Measurements from ENCODE around the gene USE1.

The USE1 gene

GRCh38 chr19:17202249-17202648 is 12.9 kb upstream of the USE1 start:
- DNase-seq (ENCODE audit: insufficient read length, low spot score) = no peak
- peak; percentile 61 for FAIRE-seq
- no peak for TF ChIP-seq PAX5 (IDR thresholded peaks at IDR 0.05; ENCODE audit: insufficient read depth, low read length, severe bottlenecking)
- TF ChIP-seq POLR2A (IDR thresholded peaks at IDR 0.05; ENCODE audit: low read depth, low read length) = peak; percentile 31; the same call in 1 of the 2 replicates

- DNase-seq (ENCODE audit: insufficient read length, low spot score) (no peak), FAIRE-seq (no peak)
- TF ChIP-seq PAX5 (IDR thresholded peaks at IDR 0.05; ENCODE audit: insufficient read depth, low read length, severe bottlenecking) (no peak), POLR2AphosphoS5 (IDR thresholded peaks at IDR 0.05; ENCODE audit: low read depth, low read length) (no peak), POLR2A (IDR thresholded peaks at IDR 0.05; ENCODE audit: low read depth, low read length) (no peak), SPI1 (IDR thresholded peaks at IDR 0.05; ENCODE audit: low read depth, low read length) (no peak), TAF1 (IDR thresholded peaks at IDR 0.05; ENCODE audit: low read depth, low read length) (no peak), POU2F2 (IDR thresholded peaks at IDR 0.05; ENCODE audit: low read depth, low read length) (no peak)
Observed at GRCh38 chr19:17202713-17203112, 12.4 kb upstream of the USE1 start.

GRCh38 chr19:17205237-17206140 is 9.7 kb upstream of the USE1 start:
- FAIRE-seq (peak; percentile 33), DNase-seq (ENCODE audit: insufficient read length, low spot score) (peak; percentile 67)

GRCh38 chr19:17206736-17207581 is 8.2 kb upstream of the USE1 start:
- TF ChIP-seq POLR2A (IDR thresholded peaks at IDR 0.05; ENCODE audit: low read depth, low read length) = no peak
- no peak for TF ChIP-seq TAF1 (IDR thresholded peaks at IDR 0.05; ENCODE audit: low read depth, low read length)
- TF ChIP-seq POLR2AphosphoS5 (IDR thresholded peaks at IDR 0.05; ENCODE audit: low read depth, low read length) = no peak
- TF ChIP-seq SPI1 (IDR thresholded peaks at IDR 0.05; ENCODE audit: low read depth, low read length) = no peak
- no peak for FAIRE-seq
- DNase-seq (ENCODE audit: insufficient read length, low spot score) = no peak

More at GRCh38 chr19:17205237-17206140, 9.7 kb upstream of the USE1 start:
- no peak for TF ChIP-seq POU2F2 (IDR thresholded peaks at IDR 0.05; ENCODE audit: low read depth, low read length)
- TF ChIP-seq POLR2AphosphoS5 (IDR thresholded peaks at IDR 0.05; ENCODE audit: low read depth, low read length) = 0 out of 2 replicates have a peak, but pooled peaks have one; percentile 26
- no peak for TF ChIP-seq PAX5 (IDR thresholded peaks at IDR 0.05; ENCODE audit: insufficient read depth, low read length, severe bottlenecking)
- TF ChIP-seq SPI1 (IDR thresholded peaks at IDR 0.05; ENCODE audit: low read depth, low read length) = no peak
- TF ChIP-seq POLR2A (IDR thresholded peaks at IDR 0.05; ENCODE audit: low read depth, low read length) = peak; percentile 39; the same call in 1 of the 2 replicates
- no peak for TF ChIP-seq TAF1 (IDR thresholded peaks at IDR 0.05; ENCODE audit: low read depth, low read length)

GRCh38 chr19:17209126-17210036 is 5.8 kb upstream of the USE1 start:
- DNase-seq (ENCODE audit: insufficient read length, low spot score) = peak; percentile 73
- 0 out of 2 replicates have a peak, but pooled peaks have one; percentile 14 for TF ChIP-seq POLR2AphosphoS5 (IDR thresholded peaks at IDR 0.05; ENCODE audit: low read depth, low read length)
- TF ChIP-seq POLR2A (IDR thresholded peaks at IDR 0.05; ENCODE audit: low read depth, low read length) = no peak
- peak; percentile 80 for FAIRE-seq

- FAIRE-seq (no peak), DNase-seq (ENCODE audit: insufficient read length, low spot score) (no peak)
- no peak for TF ChIP-seq SPI1 (IDR thresholded peaks at IDR 0.05; ENCODE audit: low read depth, low read length)
- no peak for TF ChIP-seq POU2F2 (IDR thresholded peaks at IDR 0.05; ENCODE audit: low read depth, low read length)
- no peak for TF ChIP-seq PAX5 (IDR thresholded peaks at IDR 0.05; ENCODE audit: insufficient read depth, low read length, severe bottlenecking)
- TF ChIP-seq POLR2A (IDR thresholded peaks at IDR 0.05; ENCODE audit: low read depth, low read length) = no peak
- no peak for TF ChIP-seq POLR2AphosphoS5 (IDR thresholded peaks at IDR 0.05; ENCODE audit: low read depth, low read length)
- TF ChIP-seq TAF1 (IDR thresholded peaks at IDR 0.05; ENCODE audit: low read depth, low read length) = no peak
Observed at GRCh38 chr19:17210296-17210695, 4.9 kb upstream of the USE1 start.

- TF ChIP-seq POU2F2 (IDR thresholded peaks at IDR 0.05; ENCODE audit: low read depth, low read length) = no peak
- no peak for TF ChIP-seq POLR2A (IDR thresholded peaks at IDR 0.05; ENCODE audit: low read depth, low read length)
- no peak for TF ChIP-seq TAF1 (IDR thresholded peaks at IDR 0.05; ENCODE audit: low read depth, low read length)
- DNase-seq (ENCODE audit: insufficient read length, low spot score) (no peak), FAIRE-seq (no peak)
Observed at GRCh38 chr19:17211547-17212446, 3.4 kb upstream of the USE1 start.

- DNase-seq (ENCODE audit: insufficient read length, low spot score) = no peak
- TF ChIP-seq POU2F2 (IDR thresholded peaks at IDR 0.05; ENCODE audit: low read depth, low read length) (no peak), PAX5 (IDR thresholded peaks at IDR 0.05; ENCODE audit: insufficient read depth, low read length, severe bottlenecking) (no peak), SPI1 (IDR thresholded peaks at IDR 0.05; ENCODE audit: low read depth, low read length) (no peak), TAF1 (IDR thresholded peaks at IDR 0.05; ENCODE audit: low read depth, low read length) (no peak), POLR2A (IDR thresholded peaks at IDR 0.05; ENCODE audit: low read depth, low read length) (peak; percentile 25; the same call in 1 of the 2 replicates), POLR2AphosphoS5 (IDR thresholded peaks at IDR 0.05; ENCODE audit: low read depth, low read length) (peak; percentile 70)
Observed at GRCh38 chr19:17213334-17213733, 1.8 kb upstream of the USE1 start.

More at GRCh38 chr19:17213334-17213733, 1.8 kb upstream of the USE1 start:
- FAIRE-seq = no peak
